ENCODE measurements around the gene NCAN.

GRCh38 chr19:19263886-19264487 lies 52.2 kb downstream of the NCAN start:
- TF ChIP-seq ZMAT4 (CRISPR knock-in tag; IDR thresholded peaks at IDR 0.05) (no peak), TEAD4 (CRISPR knock-in tag; IDR thresholded peaks at IDR 0.05) (no peak), TCF7 (CRISPR knock-in tag; IDR thresholded peaks at IDR 0.05; ENCODE audit: low read depth) (no peak), ETV6 (CRISPR knock-in tag; IDR thresholded peaks at IDR 0.05) (no peak), KAT7 (CRISPR knock-in tag; IDR thresholded peaks at IDR 0.05; ENCODE audit: borderline replicate concordance) (no peak), ZNF219 (CRISPR knock-in tag; IDR thresholded peaks at IDR 0.05; ENCODE audit: borderline replicate concordance) (no peak)
- TF ChIP-seq, protein P1, sequence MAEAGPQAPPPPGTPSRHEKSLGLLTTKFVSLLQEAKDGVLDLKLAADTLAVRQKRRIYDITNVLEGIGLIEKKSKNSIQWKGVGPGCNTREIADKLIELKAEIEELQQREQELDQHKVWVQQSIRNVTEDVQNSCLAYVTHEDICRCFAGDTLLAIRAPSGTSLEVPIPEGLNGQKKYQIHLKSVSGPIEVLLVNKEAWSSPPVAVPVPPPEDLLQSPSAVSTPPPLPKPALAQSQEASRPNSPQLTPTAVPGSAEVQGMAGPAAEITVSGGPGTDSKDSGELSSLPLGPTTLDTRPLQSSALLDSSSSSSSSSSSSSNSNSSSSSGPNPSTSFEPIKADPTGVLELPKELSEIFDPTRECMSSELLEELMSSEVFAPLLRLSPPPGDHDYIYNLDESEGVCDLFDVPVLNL (CRISPR knock-in tag; IDR thresholded peaks at IDR 0.05; ENCODE audit: borderline replicate concordance, low read depth), result no peak
- TF ChIP-seq, protein P2, sequence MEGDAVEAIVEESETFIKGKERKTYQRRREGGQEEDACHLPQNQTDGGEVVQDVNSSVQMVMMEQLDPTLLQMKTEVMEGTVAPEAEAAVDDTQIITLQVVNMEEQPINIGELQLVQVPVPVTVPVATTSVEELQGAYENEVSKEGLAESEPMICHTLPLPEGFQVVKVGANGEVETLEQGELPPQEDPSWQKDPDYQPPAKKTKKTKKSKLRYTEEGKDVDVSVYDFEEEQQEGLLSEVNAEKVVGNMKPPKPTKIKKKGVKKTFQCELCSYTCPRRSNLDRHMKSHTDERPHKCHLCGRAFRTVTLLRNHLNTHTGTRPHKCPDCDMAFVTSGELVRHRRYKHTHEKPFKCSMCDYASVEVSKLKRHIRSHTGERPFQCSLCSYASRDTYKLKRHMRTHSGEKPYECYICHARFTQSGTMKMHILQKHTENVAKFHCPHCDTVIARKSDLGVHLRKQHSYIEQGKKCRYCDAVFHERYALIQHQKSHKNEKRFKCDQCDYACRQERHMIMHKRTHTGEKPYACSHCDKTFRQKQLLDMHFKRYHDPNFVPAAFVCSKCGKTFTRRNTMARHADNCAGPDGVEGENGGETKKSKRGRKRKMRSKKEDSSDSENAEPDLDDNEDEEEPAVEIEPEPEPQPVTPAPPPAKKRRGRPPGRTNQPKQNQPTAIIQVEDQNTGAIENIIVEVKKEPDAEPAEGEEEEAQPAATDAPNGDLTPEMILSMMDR (IDR thresholded peaks at IDR 0.05), result no peak
- TF ChIP-seq, protein P3, sequence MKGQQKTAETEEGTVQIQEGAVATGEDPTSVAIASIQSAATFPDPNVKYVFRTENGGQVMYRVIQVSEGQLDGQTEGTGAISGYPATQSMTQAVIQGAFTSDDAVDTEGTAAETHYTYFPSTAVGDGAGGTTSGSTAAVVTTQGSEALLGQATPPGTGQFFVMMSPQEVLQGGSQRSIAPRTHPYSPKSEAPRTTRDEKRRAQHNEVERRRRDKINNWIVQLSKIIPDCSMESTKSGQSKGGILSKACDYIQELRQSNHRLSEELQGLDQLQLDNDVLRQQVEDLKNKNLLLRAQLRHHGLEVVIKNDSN (CRISPR knock-in tag; IDR thresholded peaks at IDR 0.05), result no peak
- TF ChIP-seq, protein P4, sequence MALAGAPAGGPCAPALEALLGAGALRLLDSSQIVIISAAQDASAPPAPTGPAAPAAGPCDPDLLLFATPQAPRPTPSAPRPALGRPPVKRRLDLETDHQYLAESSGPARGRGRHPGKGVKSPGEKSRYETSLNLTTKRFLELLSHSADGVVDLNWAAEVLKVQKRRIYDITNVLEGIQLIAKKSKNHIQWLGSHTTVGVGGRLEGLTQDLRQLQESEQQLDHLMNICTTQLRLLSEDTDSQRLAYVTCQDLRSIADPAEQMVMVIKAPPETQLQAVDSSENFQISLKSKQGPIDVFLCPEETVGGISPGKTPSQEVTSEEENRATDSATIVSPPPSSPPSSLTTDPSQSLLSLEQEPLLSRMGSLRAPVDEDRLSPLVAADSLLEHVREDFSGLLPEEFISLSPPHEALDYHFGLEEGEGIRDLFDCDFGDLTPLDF (CRISPR knock-in tag; IDR thresholded peaks at IDR 0.05), result no peak
